Activated CD8-positive, alpha-beta memory T cell treated with anti-CD3 and anti-CD28 coated beads for 48 hours (primary cell): ENCODE data around the gene MRPL28.
"Not testable (repeated sequence)": the region's sequence is repeated elsewhere in the genome, so short reads cannot be mapped to it uniquely, and the experiment has no call there.

Experiments used
- DNase-seq, 3 experiments: peaks; one replicate each; pipeline ENCODE4 v3.0.0-alpha.2; 2020; ENCODE audit warnings: low read depth in 2 of 3, low spot score in 2 of 3

MRPL28 gene

GRCh38 chr16:341095-341973 is 29.0 kb downstream of the MRPL28 start:
- not testable (repeated sequence) for DNase-seq

GRCh38 chr16:340370-341091 is 29.8 kb downstream of the MRPL28 start:
- DNase-seq, result no peak

GRCh38 chr16:339680-340079 is 30.7 kb downstream of the MRPL28 start:
- DNase-seq, result no peak

GRCh38 chr16:337975-338575 is 32.3 kb downstream of the MRPL28 start:
- DNase-seq, result no peak

- DNase-seq, result no peak
Measured at GRCh38 chr16:337437-337836, 32.9 kb downstream of the MRPL28 start.

GRCh38 chr16:336269-336668 is 34.1 kb downstream of the MRPL28 start:
- no peak for DNase-seq

- DNase-seq, result not testable (repeated sequence)
Measured at GRCh38 chr16:334861-335632, 35.3 kb downstream of the MRPL28 start.

- not testable (repeated sequence) for DNase-seq
Measured at GRCh38 chr16:334164-334832, 36.0 kb downstream of the MRPL28 start.

- DNase-seq, result no peak
Measured at GRCh38 chr16:333406-334094, 36.8 kb downstream of the MRPL28 start.

- DNase-seq, result not testable (repeated sequence)
Measured at GRCh38 chr16:331181-331814, 39.0 kb downstream of the MRPL28 start.

GRCh38 chr16:330741-331140 is 39.6 kb downstream of the MRPL28 start:
- no peak for DNase-seq

- DNase-seq, result no peak
Measured at GRCh38 chr16:325375-326145, 44.8 kb downstream of the MRPL28 start.

GRCh38 chr16:324451-325334 is 45.6 kb downstream of the MRPL28 start:
- peak in 1 of 3 experiments; percentile 32 for DNase-seq

GRCh38 chr16:324201-324450 is 46.2 kb downstream of the MRPL28 start:
- no peak for DNase-seq

- DNase-seq, result no peak
Measured at GRCh38 chr16:322476-323143, 47.7 kb downstream of the MRPL28 start.

GRCh38 chr16:321532-321931 is 48.8 kb downstream of the MRPL28 start:
- no peak for DNase-seq

GRCh38 chr16:320206-320605 is 50.1 kb downstream of the MRPL28 start:
- no peak for DNase-seq

- no peak for DNase-seq
Measured at GRCh38 chr16:318628-319027, 51.7 kb downstream of the MRPL28 start.
